WTC11 (cell line): ENCODE measurements around the gene GNG11. TPM values are rescaled to one million over a fixed set of nuclear protein-coding genes. Genes with fewer than 3 reads are reported as not detected.

Experiments
- ATAC-seq: fragments of 200-7000 bp; cut with Tn5 transposase; 2 replicates; pipeline ENCODE4 v1.10.0; 2021; ENCODE audit warnings: mild to moderate bottlenecking, moderate library complexity
- CTCF ChIA-PET: fragments of 300-600 bp; sonication (Branson Sonifier 250); formaldehyde crosslinking; loops from one replicate; lab custom pipeline; 2021; ENCODE audit warnings: antibody characterized with exemption; lab: Charles Lee
- POLR2A ChIA-PET: fragments of 350-600 bp; sonication (Branson Sonifier 250); formaldehyde crosslinking; loops from one replicate; lab custom pipeline; 2021; ENCODE audit warnings: antibody characterized with exemption; lab: Charles Lee
- DNase-seq: peaks from one replicate; pipeline ENCODE4 v3.0.0; 2021; ENCODE audit warnings: low spot score
- H3K27ac Mint-ChIP-seq: 2 replicates; pipeline ENCODE4 v1.8.0; 2021; ENCODE audit warnings: mixed read lengths
- H3K27me3 Mint-ChIP-seq: 2 replicates; pipeline ENCODE4 v1.8.0; 2021; ENCODE audit warnings: low read depth, mild to moderate bottlenecking, moderate library complexity, mixed read lengths
- H3K36me3 Mint-ChIP-seq: 2 replicates; pipeline ENCODE4 v1.8.0; 2021; ENCODE audit warnings: mixed read lengths
- H3K4me1 Mint-ChIP-seq: 2 replicates; pipeline ENCODE4 v1.8.0; 2022; ENCODE audit warnings: mixed read lengths
- H3K4me3 Mint-ChIP-seq: 2 replicates; pipeline ENCODE4 v1.8.0; 2021; ENCODE audit warnings: mild to moderate bottlenecking, moderate library complexity, mixed read lengths
- H3K9me3 Mint-ChIP-seq: 2 replicates; pipeline ENCODE4 v1.8.0; 2021; ENCODE audit warnings: mixed read lengths
- ATF1 ChIP-seq: sonication (generic); formaldehyde crosslinking; IDR thresholded peaks from 2 replicates; pipeline ENCODE4 v1.8.1; 2023; ENCODE audit warnings: mild to moderate bottlenecking, moderate library complexity, missing genetic modification reagents
- CREB1 ChIP-seq: sonication (generic); formaldehyde crosslinking; IDR thresholded peaks from 2 replicates; pipeline ENCODE4 v1.8.0; 2023; ENCODE audit warnings: mild to moderate bottlenecking, missing genetic modification reagents
- EMX1 ChIP-seq: fragments of 250-450 bp; sonication (Bioruptor Pico); IDR thresholded peaks from 2 replicates; pipeline ENCODE4 v1.8.0; 2021; ENCODE audit warnings: mild to moderate bottlenecking
- ETV6 ChIP-seq: sonication (generic); formaldehyde crosslinking; IDR thresholded peaks from 2 replicates; pipeline ENCODE4 v1.8.1; 2022; ENCODE audit warnings: mild to moderate bottlenecking, missing genetic modification reagents
- FOXJ3 ChIP-seq: sonication (generic); formaldehyde crosslinking; IDR thresholded peaks from 2 replicates; pipeline ENCODE4 v1.9.0; 2021; ENCODE audit warnings: missing genetic modification reagents, mild to moderate bottlenecking, borderline replicate concordance
- FOXK1 ChIP-seq: sonication (generic); formaldehyde crosslinking; IDR thresholded peaks from 2 replicates; pipeline ENCODE4 v1.8.0; 2022; ENCODE audit warnings: mild to moderate bottlenecking, moderate library complexity, missing genetic modification reagents
- IRF2 ChIP-seq: sonication (generic); formaldehyde crosslinking; IDR thresholded peaks from 2 replicates; pipeline ENCODE4 v1.8.0; 2022; ENCODE audit warnings: low read depth, missing genetic modification reagents, borderline replicate concordance
- KAT7 ChIP-seq: sonication (generic); formaldehyde crosslinking; IDR thresholded peaks from 2 replicates; pipeline ENCODE4 v1.8.1; 2023; ENCODE audit warnings: missing genetic modification reagents, mild to moderate bottlenecking, borderline replicate concordance
- MXD4 ChIP-seq: fragments of 250-450 bp; sonication (Bioruptor Pico); IDR thresholded peaks from 2 replicates; pipeline ENCODE4 v1.8.0; 2021; ENCODE audit warnings: mild to moderate bottlenecking, moderate library complexity, borderline replicate concordance
- NR2C2 ChIP-seq: sonication (generic); formaldehyde crosslinking; IDR thresholded peaks from 2 replicates; pipeline ENCODE4 v1.8.0; 2022; ENCODE audit warnings: mild to moderate bottlenecking, missing genetic modification reagents
- NR3C1 ChIP-seq: sonication (generic); formaldehyde crosslinking; conservative IDR thresholded peaks from 2 replicates; pipeline ENCODE4 v1.8.1; 2023; ENCODE audit warnings: low read depth, mild to moderate bottlenecking, missing genetic modification reagents
- OVOL2 ChIP-seq: fragments of 250-450 bp; sonication (Bioruptor Pico); IDR thresholded peaks from 2 replicates; pipeline ENCODE4 v1.9.0; 2021; ENCODE audit warnings: mild to moderate bottlenecking, borderline replicate concordance
- RELA ChIP-seq: sonication (generic); formaldehyde crosslinking; IDR thresholded peaks from 2 replicates; pipeline ENCODE4 v1.8.1; 2022; ENCODE audit warnings: missing genetic modification reagents, mild to moderate bottlenecking, borderline replicate concordance
- SMAD4 ChIP-seq: sonication (generic); formaldehyde crosslinking; IDR thresholded peaks from 2 replicates; pipeline ENCODE4 v1.8.0; 2022; ENCODE audit warnings: mild to moderate bottlenecking, missing genetic modification reagents
- SP1 ChIP-seq: sonication (generic); formaldehyde crosslinking; conservative IDR thresholded peaks from 2 replicates; pipeline ENCODE4 v1.8.1; 2022; ENCODE audit warnings: missing genetic modification reagents
- TEAD1 ChIP-seq: sonication (generic); formaldehyde crosslinking; IDR thresholded peaks from 2 replicates; pipeline ENCODE4 v1.8.0; 2022; ENCODE audit warnings: mild to moderate bottlenecking, missing genetic modification reagents
- ZNF121 ChIP-seq: sonication (generic); formaldehyde crosslinking; IDR thresholded peaks from 2 replicates; pipeline ENCODE4 v1.8.0; 2023; ENCODE audit warnings: missing genetic modification reagents
- ZNF219 ChIP-seq: sonication (generic); formaldehyde crosslinking; IDR thresholded peaks from 2 replicates; pipeline ENCODE4 v1.8.0; 2023; ENCODE audit warnings: missing genetic modification reagents, mild to moderate bottlenecking, borderline replicate concordance
- ZNF317 ChIP-seq: sonication (generic); formaldehyde crosslinking; IDR thresholded peaks from 2 replicates; pipeline ENCODE4 v1.8.1; 2023; ENCODE audit warnings: low read depth, mild to moderate bottlenecking, moderate library complexity, missing genetic modification reagents, borderline replicate concordance
- total RNA-seq: library from RNA; stranded (reverse); gene quantifications from 3 replicates; pipeline ENCODE4 v1.2.3, GENCODE V29; 2021
- TF ChIP-seq, protein P1 (sequence below): fragments of 250-450 bp; sonication (Bioruptor Pico); IDR thresholded peaks from 2 replicates; pipeline ENCODE4 v1.9.0; 2021; ENCODE audit warnings: mild to moderate bottlenecking, borderline replicate concordance
- TF ChIP-seq, protein P2 (sequence below): fragments of 250-450 bp; sonication (Bioruptor Pico); conservative IDR thresholded peaks from 2 replicates; pipeline ENCODE4 v1.9.0; 2021; ENCODE audit warnings: mild to moderate bottlenecking
- TF ChIP-seq, protein P3 (sequence below): sonication (generic); formaldehyde crosslinking; IDR thresholded peaks from 2 replicates; pipeline ENCODE4 v1.8.0; 2022; ENCODE audit warnings: mild to moderate bottlenecking, missing genetic modification reagents
- TF ChIP-seq, protein P4 (sequence below): sonication (generic); formaldehyde crosslinking; IDR thresholded peaks from 2 replicates; pipeline ENCODE4 v1.8.1; 2023; ENCODE audit warnings: mild to moderate bottlenecking, missing genetic modification reagents
- TF ChIP-seq, protein P5 (sequence below): sonication (generic); formaldehyde crosslinking; IDR thresholded peaks from 2 replicates; pipeline ENCODE4 v1.8.1; 2023; ENCODE audit warnings: mild to moderate bottlenecking, missing genetic modification reagents, moderate library complexity
- TF ChIP-seq, protein P6 (sequence below): sonication (generic); formaldehyde crosslinking; IDR thresholded peaks from 2 replicates; pipeline ENCODE4 v1.8.1; 2022; ENCODE audit warnings: mild to moderate bottlenecking, missing genetic modification reagents, moderate library complexity, borderline replicate concordance

GNG11 gene
- total RNA-seq, 1 experiment from 2014 or later = 1.7 TPM

DNA sequence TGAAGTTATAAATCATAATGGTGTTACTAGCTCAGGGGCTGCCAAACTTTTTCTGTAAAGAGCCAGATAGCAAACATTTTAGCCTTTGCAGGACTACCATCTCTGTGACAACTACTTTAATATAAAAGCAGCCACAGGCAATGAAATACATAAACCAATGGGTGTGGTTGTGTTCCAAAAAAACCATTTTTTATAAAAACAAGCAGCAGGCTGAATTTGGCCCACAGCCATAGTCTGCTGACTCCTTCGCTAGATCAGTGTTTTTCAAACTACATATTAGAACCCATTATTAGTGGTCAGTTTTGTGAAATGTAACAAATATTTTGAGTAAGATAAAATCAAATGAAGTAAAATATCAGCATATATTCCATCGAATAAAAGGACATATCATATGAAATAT lies 13.6 kb downstream of the GNG11 start (continued):
- TF ChIP-seq, protein P1, sequence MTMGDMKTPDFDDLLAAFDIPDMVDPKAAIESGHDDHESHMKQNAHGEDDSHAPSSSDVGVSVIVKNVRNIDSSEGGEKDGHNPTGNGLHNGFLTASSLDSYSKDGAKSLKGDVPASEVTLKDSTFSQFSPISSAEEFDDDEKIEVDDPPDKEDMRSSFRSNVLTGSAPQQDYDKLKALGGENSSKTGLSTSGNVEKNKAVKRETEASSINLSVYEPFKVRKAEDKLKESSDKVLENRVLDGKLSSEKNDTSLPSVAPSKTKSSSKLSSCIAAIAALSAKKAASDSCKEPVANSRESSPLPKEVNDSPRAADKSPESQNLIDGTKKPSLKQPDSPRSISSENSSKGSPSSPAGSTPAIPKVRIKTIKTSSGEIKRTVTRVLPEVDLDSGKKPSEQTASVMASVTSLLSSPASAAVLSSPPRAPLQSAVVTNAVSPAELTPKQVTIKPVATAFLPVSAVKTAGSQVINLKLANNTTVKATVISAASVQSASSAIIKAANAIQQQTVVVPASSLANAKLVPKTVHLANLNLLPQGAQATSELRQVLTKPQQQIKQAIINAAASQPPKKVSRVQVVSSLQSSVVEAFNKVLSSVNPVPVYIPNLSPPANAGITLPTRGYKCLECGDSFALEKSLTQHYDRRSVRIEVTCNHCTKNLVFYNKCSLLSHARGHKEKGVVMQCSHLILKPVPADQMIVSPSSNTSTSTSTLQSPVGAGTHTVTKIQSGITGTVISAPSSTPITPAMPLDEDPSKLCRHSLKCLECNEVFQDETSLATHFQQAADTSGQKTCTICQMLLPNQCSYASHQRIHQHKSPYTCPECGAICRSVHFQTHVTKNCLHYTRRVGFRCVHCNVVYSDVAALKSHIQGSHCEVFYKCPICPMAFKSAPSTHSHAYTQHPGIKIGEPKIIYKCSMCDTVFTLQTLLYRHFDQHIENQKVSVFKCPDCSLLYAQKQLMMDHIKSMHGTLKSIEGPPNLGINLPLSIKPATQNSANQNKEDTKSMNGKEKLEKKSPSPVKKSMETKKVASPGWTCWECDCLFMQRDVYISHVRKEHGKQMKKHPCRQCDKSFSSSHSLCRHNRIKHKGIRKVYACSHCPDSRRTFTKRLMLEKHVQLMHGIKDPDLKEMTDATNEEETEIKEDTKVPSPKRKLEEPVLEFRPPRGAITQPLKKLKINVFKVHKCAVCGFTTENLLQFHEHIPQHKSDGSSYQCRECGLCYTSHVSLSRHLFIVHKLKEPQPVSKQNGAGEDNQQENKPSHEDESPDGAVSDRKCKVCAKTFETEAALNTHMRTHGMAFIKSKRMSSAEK = no peak
- TF ChIP-seq MXD4 (CRISPR knock-in tag) (no peak), RELA (CRISPR knock-in tag) (no peak), KAT7 (no peak), SMAD4 (CRISPR knock-in tag) (no peak), ETV6 (CRISPR knock-in tag) (no peak)
- TF ChIP-seq, protein P2, sequence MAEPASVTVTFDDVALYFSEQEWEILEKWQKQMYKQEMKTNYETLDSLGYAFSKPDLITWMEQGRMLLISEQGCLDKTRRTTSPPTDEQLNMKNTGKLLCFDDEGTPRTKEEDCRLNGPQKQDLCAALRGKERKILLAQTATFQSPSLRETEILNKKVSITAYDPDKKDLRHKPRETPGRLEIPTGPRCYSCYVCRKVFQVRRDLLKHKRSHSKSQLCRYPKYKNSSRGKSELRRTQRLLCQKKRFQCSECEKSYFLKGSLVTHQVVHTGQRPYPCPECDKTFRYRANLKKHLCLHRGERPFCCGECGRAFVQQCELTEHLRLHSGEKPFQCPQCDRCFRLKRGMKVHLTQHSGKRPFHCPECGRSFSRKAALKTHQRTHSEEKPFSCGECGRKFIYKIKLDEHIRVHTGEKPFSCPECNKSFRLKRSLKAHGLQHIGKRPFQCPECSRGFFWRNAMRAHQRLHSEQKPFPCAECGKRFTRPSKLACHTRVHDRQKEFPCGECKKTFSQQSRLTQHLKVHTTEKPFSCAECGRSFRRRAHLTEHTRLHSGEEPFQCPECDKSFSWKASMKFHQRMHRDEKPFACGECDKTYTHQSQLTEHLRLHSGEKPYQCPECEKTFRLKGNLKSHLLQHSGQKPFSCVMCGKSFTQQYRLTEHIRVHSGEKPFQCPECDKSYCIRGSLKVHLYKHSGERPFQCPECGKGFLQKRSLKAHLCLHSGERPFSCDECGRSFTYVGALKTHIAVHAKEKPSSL (CRISPR knock-in tag) = no peak
- TF ChIP-seq, protein P3, sequence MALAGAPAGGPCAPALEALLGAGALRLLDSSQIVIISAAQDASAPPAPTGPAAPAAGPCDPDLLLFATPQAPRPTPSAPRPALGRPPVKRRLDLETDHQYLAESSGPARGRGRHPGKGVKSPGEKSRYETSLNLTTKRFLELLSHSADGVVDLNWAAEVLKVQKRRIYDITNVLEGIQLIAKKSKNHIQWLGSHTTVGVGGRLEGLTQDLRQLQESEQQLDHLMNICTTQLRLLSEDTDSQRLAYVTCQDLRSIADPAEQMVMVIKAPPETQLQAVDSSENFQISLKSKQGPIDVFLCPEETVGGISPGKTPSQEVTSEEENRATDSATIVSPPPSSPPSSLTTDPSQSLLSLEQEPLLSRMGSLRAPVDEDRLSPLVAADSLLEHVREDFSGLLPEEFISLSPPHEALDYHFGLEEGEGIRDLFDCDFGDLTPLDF = no peak

DNA sequence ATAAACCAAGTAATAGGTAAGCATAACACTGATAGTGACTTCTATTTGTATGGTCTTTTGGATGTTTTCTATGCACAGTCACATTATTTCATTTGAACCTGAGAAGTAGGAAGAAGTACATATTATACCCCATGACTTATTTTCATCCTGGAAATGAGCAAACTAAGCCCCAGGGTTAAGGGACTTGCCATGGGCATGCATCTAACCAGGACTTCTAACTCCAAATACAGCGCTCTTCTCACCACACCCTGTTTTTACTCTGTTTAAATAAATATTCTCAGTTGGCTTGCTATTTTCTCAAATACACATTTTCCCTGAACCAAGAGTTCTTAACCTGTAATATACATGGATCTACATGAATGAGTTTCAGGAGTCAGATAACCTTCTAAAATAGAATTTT lies 16.3 kb downstream of the GNG11 start:
- no peak for ATAC-seq
- Mint-ChIP-seq H3K4me1 (no peaks in the 10 kb centered on the region), H3K27me3 (no peaks in the 10 kb centered on the region; the same call in 1 of the 2 replicates), H3K27ac (no peak overlapping the region), H3K9me3 (peaks cover 11% of the 10 kb centered on the region), H3K36me3 (peaks cover 3% of the 10 kb centered on the region), H3K4me3 (no peak overlapping the region)
- DNase-seq = no peak
- TF ChIP-seq, protein P4, sequence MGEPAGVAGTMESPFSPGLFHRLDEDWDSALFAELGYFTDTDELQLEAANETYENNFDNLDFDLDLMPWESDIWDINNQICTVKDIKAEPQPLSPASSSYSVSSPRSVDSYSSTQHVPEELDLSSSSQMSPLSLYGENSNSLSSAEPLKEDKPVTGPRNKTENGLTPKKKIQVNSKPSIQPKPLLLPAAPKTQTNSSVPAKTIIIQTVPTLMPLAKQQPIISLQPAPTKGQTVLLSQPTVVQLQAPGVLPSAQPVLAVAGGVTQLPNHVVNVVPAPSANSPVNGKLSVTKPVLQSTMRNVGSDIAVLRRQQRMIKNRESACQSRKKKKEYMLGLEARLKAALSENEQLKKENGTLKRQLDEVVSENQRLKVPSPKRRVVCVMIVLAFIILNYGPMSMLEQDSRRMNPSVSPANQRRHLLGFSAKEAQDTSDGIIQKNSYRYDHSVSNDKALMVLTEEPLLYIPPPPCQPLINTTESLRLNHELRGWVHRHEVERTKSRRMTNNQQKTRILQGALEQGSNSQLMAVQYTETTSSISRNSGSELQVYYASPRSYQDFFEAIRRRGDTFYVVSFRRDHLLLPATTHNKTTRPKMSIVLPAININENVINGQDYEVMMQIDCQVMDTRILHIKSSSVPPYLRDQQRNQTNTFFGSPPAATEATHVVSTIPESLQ = no peak
- no peak for TF ChIP-seq FOXK1
- no peak for TF ChIP-seq ZNF121 (CRISPR knock-in tag)
- no peak for TF ChIP-seq FOXJ3 (CRISPR knock-in tag)
- no peak for TF ChIP-seq ATF1 (CRISPR knock-in tag)
- no peak for TF ChIP-seq SP1 (CRISPR knock-in tag)
- TF ChIP-seq TEAD1 = no peak
- TF ChIP-seq ZNF317 (CRISPR knock-in tag) = no peak
- no peak for TF ChIP-seq OVOL2
- TF ChIP-seq NR3C1 (CRISPR knock-in tag) = no peak
- TF ChIP-seq ZNF219 (CRISPR knock-in tag) = no peak
- no peak for TF ChIP-seq NR2C2 (CRISPR knock-in tag)
- TF ChIP-seq CREB1 = no peak
- TF ChIP-seq, protein P5, sequence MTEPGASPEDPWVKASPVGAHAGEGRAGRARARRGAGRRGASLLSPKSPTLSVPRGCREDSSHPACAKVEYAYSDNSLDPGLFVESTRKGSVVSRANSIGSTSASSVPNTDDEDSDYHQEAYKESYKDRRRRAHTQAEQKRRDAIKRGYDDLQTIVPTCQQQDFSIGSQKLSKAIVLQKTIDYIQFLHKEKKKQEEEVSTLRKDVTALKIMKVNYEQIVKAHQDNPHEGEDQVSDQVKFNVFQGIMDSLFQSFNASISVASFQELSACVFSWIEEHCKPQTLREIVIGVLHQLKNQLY = no peak
- no peak for TF ChIP-seq IRF2 (CRISPR knock-in tag)
- TF ChIP-seq EMX1 (CRISPR knock-in tag) = no peak
- TF ChIP-seq, protein P6, sequence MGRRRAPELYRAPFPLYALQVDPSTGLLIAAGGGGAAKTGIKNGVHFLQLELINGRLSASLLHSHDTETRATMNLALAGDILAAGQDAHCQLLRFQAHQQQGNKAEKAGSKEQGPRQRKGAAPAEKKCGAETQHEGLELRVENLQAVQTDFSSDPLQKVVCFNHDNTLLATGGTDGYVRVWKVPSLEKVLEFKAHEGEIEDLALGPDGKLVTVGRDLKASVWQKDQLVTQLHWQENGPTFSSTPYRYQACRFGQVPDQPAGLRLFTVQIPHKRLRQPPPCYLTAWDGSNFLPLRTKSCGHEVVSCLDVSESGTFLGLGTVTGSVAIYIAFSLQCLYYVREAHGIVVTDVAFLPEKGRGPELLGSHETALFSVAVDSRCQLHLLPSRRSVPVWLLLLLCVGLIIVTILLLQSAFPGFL (CRISPR knock-in tag) = no peak
- POLR2A ChIA-PET = no interaction called here
- CTCF ChIA-PET = no interaction called here
